ENCODE measurements around the gene SEMA5B.

SEMA5B gene

DNA sequence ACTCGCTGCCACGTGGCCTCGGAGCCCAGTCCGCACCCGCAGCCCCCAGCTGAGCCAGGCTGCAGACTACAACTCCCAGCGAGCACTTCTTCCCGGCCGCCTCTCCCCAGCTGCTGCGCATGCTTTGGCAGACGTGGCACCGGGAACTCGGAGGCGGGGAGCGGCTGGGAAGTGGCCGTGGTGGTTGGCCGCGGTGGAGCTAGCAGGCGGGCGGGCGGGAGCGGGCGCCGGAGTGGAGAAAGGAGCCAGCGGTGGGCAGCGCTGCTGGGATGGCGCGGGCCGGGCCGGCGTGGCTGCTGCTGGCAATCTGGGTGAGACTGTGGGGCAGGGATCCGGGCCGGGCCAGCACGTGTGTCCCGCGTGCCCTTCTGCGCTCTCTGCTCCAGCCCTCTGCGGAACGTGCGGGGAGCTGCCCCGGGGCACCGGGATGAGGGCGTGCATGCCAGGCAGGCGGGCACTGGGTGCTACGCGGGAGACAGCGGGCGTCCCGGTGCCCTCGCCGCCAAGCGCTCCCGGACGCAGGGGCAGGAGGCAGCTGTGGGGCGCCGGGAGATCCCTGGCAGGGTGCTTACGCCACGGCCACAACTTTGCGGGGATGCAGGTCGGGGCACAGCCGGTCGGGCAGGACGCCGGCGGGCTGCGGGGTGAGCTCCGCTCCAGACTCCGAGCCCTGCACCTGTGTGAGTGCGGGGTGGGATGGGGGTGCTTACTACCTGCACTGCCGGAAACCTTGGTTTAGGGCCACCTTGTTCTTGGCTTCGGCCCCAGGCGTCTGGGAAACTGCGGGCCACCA, 39.5 kb upstream of the SEMA5B start, which contains the start of gene PDIA5:
PDIA5 (plus strand) TSS at position 130 of the 793 bp plus-strand sequence; CDS start at position 270, 140 bp downstream.
- TF ChIP-seq TCF12 (IDR thresholded peaks at IDR 0.05; ENCODE audit: low read depth) (peak; percentile 43; the same call in 1 of the 2 replicates), RAD21 (IDR thresholded peaks at IDR 0.05; ENCODE audit: low read depth) (no peak), ZBTB7A (IDR thresholded peaks at IDR 0.05; ENCODE audit: low read depth) (no peak), NFIC (IDR thresholded peaks at IDR 0.05) (0 out of 2 replicates have a peak, but pooled peaks have one; percentile 22), CREB1 (IDR thresholded peaks at IDR 0.05; ENCODE audit: low read depth) (no peak), TEAD4 (IDR thresholded peaks at IDR 0.05) (no peak), EGR1 (IDR thresholded peaks at IDR 0.05) (no peak), FOXM1 (IDR thresholded peaks at IDR 0.05; ENCODE audit: borderline replicate concordance, low read depth) (no peak), CEBPB (IDR thresholded peaks at IDR 0.05) (no peak), YY1 (IDR thresholded peaks at IDR 0.05; ENCODE audit: low read depth) (peak; percentile 58), TAF1 (IDR thresholded peaks at IDR 0.05; ENCODE audit: low read depth) (peak; percentile 56; the same call in 1 of the 2 replicates)
- TF ChIP-seq, protein P1, sequence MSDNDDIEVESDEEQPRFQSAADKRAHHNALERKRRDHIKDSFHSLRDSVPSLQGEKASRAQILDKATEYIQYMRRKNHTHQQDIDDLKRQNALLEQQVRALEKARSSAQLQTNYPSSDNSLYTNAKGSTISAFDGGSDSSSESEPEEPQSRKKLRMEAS (IDR thresholded peaks at IDR 0.05): peak; percentile 99
- TF ChIP-seq, protein P2, sequence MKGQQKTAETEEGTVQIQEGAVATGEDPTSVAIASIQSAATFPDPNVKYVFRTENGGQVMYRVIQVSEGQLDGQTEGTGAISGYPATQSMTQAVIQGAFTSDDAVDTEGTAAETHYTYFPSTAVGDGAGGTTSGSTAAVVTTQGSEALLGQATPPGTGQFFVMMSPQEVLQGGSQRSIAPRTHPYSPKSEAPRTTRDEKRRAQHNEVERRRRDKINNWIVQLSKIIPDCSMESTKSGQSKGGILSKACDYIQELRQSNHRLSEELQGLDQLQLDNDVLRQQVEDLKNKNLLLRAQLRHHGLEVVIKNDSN (IDR thresholded peaks at IDR 0.05): peak; percentile 84

DNA sequence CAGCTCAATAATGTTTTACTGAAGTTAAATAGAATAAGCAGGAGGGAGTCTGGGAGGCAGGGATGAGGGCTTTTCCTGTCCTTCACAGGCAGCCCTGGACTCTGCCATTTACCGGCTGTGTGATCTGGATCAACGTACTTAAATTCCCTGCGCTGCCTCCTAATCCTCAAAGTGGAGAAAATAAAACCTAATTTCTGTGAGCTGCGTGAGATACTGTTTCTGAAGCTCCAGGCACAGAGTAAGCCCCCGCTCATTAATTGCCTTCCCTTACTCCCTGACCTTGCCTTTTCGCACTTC, 39.0 kb upstream of the SEMA5B start:
- TF ChIP-seq TAF1 (IDR thresholded peaks at IDR 0.05; ENCODE audit: low read depth): no peak
- TF ChIP-seq EP300 (IDR thresholded peaks at IDR 0.05; ENCODE audit: borderline replicate concordance): no peak
- no peak for TF ChIP-seq NFIC (IDR thresholded peaks at IDR 0.05)
- TF ChIP-seq YY1 (IDR thresholded peaks at IDR 0.05; ENCODE audit: low read depth): no peak
- TF ChIP-seq, protein P2 (IDR thresholded peaks at IDR 0.05): no peak
- no peak for TF ChIP-seq CREB1 (IDR thresholded peaks at IDR 0.05; ENCODE audit: low read depth)
- TF ChIP-seq TEAD4 (IDR thresholded peaks at IDR 0.05): no peak
- TF ChIP-seq EGR1 (IDR thresholded peaks at IDR 0.05): no peak
- TF ChIP-seq FOXM1 (IDR thresholded peaks at IDR 0.05; ENCODE audit: borderline replicate concordance, low read depth): no peak

DNA sequence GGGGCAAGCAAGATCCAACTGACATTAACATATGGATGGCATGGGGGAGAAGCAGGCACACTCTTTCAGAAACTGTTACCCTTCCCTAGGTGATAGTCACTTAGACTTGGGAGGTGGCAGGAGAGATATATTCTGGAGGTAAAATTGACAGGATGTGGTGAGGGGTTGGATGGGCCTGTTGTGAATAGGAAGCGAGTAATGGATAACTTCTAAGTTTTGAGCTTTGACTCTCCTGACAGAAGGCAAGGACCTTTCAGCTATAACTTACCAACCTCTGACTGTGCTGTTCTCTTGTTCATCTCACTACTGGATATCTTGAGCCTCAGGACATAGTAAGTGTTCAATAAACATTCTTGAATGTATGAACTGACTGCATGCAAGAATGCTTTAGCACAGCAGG, 37.4 kb upstream of the SEMA5B start:
- TF ChIP-seq CEBPB (IDR thresholded peaks at IDR 0.05) (no peak), FOXM1 (IDR thresholded peaks at IDR 0.05; ENCODE audit: borderline replicate concordance, low read depth) (no peak)
- TF ChIP-seq, protein P3, sequence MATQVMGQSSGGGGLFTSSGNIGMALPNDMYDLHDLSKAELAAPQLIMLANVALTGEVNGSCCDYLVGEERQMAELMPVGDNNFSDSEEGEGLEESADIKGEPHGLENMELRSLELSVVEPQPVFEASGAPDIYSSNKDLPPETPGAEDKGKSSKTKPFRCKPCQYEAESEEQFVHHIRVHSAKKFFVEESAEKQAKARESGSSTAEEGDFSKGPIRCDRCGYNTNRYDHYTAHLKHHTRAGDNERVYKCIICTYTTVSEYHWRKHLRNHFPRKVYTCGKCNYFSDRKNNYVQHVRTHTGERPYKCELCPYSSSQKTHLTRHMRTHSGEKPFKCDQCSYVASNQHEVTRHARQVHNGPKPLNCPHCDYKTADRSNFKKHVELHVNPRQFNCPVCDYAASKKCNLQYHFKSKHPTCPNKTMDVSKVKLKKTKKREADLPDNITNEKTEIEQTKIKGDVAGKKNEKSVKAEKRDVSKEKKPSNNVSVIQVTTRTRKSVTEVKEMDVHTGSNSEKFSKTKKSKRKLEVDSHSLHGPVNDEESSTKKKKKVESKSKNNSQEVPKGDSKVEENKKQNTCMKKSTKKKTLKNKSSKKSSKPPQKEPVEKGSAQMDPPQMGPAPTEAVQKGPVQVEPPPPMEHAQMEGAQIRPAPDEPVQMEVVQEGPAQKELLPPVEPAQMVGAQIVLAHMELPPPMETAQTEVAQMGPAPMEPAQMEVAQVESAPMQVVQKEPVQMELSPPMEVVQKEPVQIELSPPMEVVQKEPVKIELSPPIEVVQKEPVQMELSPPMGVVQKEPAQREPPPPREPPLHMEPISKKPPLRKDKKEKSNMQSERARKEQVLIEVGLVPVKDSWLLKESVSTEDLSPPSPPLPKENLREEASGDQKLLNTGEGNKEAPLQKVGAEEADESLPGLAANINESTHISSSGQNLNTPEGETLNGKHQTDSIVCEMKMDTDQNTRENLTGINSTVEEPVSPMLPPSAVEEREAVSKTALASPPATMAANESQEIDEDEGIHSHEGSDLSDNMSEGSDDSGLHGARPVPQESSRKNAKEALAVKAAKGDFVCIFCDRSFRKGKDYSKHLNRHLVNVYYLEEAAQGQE (IDR thresholded peaks at IDR 0.05; ENCODE audit: low read depth): no peak

DNA sequence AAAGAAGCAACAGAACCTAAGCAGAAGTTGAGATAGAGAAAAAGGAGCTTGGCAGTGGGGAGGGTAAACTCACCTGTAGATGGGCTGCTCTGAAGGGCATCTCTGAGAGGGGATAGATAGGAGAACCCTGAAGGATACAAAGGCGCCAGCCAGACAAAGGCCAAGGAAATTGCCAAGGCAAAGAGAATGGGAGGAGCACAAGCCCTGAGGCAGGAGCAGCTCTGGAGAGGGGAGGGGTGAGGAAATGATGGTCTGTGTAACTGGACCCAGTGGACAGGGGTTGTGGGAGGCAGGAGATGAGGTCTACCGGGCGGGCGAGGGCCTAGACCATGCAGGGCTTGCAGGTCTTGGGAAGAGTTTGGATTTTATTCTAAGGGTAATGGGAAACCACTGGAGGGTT, 36.9 kb upstream of the SEMA5B start:
- TF ChIP-seq YY1 (IDR thresholded peaks at IDR 0.05; ENCODE audit: low read depth) (no peak), EGR1 (IDR thresholded peaks at IDR 0.05) (no peak), TCF12 (IDR thresholded peaks at IDR 0.05; ENCODE audit: low read depth) (no peak), CREB1 (IDR thresholded peaks at IDR 0.05; ENCODE audit: low read depth) (no peak), RAD21 (IDR thresholded peaks at IDR 0.05; ENCODE audit: low read depth) (no peak), TEAD4 (IDR thresholded peaks at IDR 0.05) (no peak), CEBPB (IDR thresholded peaks at IDR 0.05) (no peak), TAF1 (IDR thresholded peaks at IDR 0.05; ENCODE audit: low read depth) (no peak), FOXM1 (IDR thresholded peaks at IDR 0.05; ENCODE audit: borderline replicate concordance, low read depth) (no peak), ZBTB7A (IDR thresholded peaks at IDR 0.05; ENCODE audit: low read depth) (no peak), EP300 (IDR thresholded peaks at IDR 0.05; ENCODE audit: borderline replicate concordance) (no peak), NFIC (IDR thresholded peaks at IDR 0.05) (no peak)
- TF ChIP-seq, protein P3 (IDR thresholded peaks at IDR 0.05; ENCODE audit: low read depth): no peak
- TF ChIP-seq, protein P2 (IDR thresholded peaks at IDR 0.05): no peak
- TF ChIP-seq, protein P1 (IDR thresholded peaks at IDR 0.05): no peak

DNA sequence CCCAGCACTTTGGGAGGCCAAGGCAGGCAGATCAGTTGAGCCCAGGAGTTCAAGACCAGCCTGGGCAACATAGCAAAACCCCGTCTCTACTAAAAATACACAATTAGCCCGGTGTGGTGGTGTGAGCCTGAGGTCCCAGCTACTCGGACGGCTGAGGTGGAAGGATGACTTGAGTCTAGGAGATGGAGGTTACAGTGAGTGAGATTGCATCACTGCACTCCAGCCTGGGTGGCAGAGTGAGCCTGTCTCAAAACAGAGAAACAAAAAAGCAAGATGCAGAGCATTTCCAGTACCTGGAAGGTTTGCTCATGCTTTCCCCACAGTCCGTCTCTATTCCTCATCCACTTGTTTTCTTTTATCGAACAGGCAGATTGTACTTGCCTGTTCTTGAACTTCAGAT, 35.5 kb upstream of the SEMA5B start:
- no peak for TF ChIP-seq YY1 (IDR thresholded peaks at IDR 0.05; ENCODE audit: low read depth)
- no peak for TF ChIP-seq CEBPB (IDR thresholded peaks at IDR 0.05)
- TF ChIP-seq EGR1 (IDR thresholded peaks at IDR 0.05): no peak
- TF ChIP-seq ZBTB7A (IDR thresholded peaks at IDR 0.05; ENCODE audit: low read depth): no peak
- TF ChIP-seq RAD21 (IDR thresholded peaks at IDR 0.05; ENCODE audit: low read depth): no peak
- TF ChIP-seq TCF12 (IDR thresholded peaks at IDR 0.05; ENCODE audit: low read depth): no peak
- TF ChIP-seq, protein P1 (IDR thresholded peaks at IDR 0.05): no peak
- TF ChIP-seq NFIC (IDR thresholded peaks at IDR 0.05): no peak
- TF ChIP-seq FOXM1 (IDR thresholded peaks at IDR 0.05; ENCODE audit: borderline replicate concordance, low read depth): no peak
- TF ChIP-seq, protein P2 (IDR thresholded peaks at IDR 0.05): no peak
- TF ChIP-seq EP300 (IDR thresholded peaks at IDR 0.05; ENCODE audit: borderline replicate concordance): no peak
- no peak for TF ChIP-seq CREB1 (IDR thresholded peaks at IDR 0.05; ENCODE audit: low read depth)
- TF ChIP-seq, protein P3 (IDR thresholded peaks at IDR 0.05; ENCODE audit: low read depth): no peak
- no peak for TF ChIP-seq TAF1 (IDR thresholded peaks at IDR 0.05; ENCODE audit: low read depth)
- TF ChIP-seq TEAD4 (IDR thresholded peaks at IDR 0.05): no peak

Measured in Ishikawa (cell line).